ENCODE measurements around the gene VMP1.
"Not testable (repeated sequence)": the region's sequence is repeated elsewhere in the genome, so short reads cannot be mapped to it uniquely, and the experiment has no call there.

Gene VMP1

DNA sequence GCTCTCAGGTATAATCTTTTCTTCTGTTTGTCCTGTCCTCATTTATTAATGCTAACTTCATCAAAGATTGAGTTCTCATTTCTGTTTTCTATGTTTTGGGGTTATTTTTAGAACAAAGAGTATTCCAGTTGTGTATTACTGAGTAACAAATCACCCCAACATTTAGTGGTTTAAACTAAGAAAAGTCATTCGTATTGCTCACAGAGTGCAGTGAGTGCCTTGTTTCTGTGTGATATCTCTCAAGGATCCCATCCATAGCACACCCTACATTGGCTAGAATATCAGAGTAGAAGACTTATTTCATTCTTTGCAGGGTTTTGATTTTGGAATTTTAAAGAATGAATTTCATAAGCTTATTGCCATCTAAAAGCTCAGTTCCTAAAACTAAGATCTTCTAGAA is 72.1 kb downstream of the VMP1 start:
- DNase-seq (ENCODE audit: low spot score) = no peak

DNA sequence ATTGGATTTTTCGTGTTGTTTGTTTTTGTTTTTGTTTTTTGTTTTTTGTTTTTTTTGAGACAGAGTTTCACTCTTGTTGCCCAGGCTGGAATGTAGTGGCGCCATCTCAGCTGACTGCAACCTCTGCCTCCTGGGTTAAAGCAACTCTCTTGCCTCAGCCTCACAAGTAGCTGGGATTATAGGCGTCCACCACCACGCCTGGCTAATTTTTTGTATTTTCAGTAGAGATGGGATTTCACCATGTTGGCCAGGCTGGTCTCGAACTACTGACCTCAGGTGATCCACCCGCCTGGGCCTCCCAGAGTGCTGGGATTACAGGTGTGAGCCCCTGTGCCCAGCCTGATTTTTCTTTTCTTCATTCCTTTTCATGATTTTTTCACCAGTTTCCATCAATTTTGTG is 73.1 kb downstream of the VMP1 start:
- DNase-seq (ENCODE audit: low spot score) = not testable (repeated sequence)

DNA sequence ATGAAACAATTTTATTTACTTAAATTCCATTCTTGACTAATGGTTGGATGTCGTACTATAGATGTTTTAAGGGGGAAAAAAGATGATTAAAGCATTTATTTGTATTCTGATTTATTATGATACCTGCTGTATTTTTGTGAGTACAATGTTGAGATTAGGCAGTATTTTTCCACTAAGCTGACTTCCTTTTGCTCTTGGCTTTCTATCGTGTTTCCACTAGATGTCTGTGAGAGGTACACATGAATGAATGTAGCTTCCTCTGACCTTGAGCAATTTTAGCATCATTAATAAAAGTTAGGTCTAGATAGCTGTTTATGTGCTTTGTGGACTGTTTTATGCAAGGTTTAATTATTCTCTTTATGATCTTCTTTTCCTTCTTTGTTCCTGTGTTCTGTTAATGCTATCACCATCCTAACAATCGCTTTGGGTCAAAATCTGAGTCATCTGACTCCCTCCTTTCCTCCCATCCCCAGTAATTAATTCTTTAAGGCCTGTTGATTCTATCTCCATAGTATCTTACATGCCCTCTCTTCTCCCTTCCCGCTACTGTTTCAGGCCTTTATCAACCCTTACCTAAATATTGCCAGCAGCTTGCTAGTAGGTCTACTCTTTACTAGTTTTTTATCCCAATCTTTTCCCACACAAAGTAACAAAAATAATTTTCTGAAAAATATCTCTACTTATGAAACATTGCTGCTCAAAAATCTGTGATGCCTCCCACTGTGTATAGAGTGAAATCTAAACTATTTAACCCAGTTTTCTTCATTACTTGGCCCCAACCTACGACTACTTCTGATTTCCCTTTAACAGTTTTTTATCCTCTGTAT is 76.0 kb downstream of the VMP1 start:
- peak; percentile 75 for DNase-seq (ENCODE audit: low spot score)

DNA sequence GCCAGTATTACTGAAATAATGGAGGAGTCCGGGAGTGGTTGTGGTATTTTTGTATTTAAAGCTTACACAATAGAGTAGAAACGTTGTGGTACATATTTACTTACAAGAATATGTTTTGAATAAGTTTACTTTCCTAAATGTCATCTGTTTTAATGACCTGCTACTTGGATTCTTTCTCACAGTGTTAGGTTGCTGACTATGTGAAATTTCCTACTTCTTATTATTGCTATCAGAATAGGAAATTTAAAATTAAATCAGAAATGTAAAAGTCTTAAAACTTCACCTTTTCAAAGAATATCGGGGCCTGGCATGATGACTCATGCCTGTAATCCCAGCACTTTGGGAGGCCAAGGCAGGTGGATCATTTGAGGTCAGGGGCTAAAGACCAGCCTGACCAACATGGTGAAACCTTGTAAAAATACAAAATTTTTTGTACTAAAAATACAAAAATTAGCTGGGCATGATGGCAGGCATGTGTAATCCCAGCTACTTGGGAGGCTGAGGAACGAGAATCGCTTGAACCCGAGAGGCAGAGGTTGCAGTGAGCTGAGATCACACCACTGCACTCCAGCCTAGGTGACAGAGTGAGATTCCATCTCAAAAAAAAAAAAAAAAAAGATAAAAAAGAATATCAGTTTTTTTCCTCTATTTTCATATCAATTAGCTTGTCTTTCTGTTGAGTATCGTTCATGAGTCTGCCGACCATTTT is 77.8 kb downstream of the VMP1 start:
- DNase-seq (ENCODE audit: low spot score) = no peak

DNA sequence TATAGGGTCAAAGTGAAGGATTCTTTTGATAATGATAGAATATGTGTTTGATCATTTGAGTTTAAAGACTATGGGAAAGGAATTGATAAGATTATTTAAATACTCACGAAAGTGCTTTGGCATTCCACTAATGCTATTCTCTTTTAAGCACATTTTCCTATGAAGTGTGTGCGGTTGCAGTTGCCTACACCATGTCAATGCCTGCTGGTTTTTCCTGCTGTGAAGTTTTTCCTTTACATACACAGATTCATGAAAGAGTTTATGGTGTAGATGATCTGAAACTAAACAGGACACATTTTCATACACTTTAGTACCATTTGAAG is 78.7 kb downstream of the VMP1 start:
- DNase-seq (ENCODE audit: low spot score) = no peak

DNA sequence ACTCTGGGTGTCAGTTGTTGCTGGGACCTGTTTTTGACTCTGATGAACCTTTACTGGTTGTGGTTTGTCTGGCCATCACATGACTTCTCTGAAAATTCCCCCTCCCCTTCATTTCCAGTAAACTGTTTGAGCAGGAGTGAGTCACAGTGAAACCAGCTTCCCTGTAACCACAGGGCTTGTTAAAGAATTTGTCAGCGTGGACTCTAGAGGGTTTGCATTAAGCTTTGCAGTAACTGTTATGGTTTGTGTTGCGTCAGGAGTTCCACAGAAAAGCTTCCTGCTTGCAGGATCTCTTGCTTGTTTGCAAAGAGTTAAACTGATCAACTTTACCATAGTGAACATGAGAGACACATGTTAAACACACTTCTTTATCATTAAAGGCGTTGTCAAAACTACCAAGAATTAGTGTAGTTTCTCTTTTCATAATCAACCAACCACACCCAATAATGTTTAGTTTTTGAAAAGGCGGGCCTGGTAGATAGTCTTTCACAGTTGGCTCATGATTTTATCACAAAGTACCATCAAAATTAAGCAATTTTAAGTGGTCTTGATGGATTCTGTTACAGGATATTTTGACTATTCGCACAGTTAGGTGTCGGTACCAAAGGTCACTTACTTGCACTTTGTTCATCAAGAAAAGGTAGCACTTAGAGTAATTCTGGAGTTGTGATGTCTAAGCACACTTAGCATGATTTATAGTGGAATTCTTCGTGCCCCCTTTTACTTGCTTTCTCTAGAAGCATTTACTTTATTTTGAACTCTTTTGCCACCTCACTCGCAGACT is 79.3 kb downstream of the VMP1 start:
- DNase-seq (ENCODE audit: low spot score) = peak; percentile 83

GRCh38 chr17:59789849-59790248 is 82.4 kb downstream of the VMP1 start:
- DNase-seq (ENCODE audit: low spot score) = not testable (repeated sequence)

GRCh38 chr17:59790418-59790817 is 83.0 kb downstream of the VMP1 start:
- DNase-seq (ENCODE audit: low spot score) = not testable (repeated sequence)

GRCh38 chr17:59790910-59791309 is 83.5 kb downstream of the VMP1 start:
- no peak for DNase-seq (ENCODE audit: low spot score)

DNA sequence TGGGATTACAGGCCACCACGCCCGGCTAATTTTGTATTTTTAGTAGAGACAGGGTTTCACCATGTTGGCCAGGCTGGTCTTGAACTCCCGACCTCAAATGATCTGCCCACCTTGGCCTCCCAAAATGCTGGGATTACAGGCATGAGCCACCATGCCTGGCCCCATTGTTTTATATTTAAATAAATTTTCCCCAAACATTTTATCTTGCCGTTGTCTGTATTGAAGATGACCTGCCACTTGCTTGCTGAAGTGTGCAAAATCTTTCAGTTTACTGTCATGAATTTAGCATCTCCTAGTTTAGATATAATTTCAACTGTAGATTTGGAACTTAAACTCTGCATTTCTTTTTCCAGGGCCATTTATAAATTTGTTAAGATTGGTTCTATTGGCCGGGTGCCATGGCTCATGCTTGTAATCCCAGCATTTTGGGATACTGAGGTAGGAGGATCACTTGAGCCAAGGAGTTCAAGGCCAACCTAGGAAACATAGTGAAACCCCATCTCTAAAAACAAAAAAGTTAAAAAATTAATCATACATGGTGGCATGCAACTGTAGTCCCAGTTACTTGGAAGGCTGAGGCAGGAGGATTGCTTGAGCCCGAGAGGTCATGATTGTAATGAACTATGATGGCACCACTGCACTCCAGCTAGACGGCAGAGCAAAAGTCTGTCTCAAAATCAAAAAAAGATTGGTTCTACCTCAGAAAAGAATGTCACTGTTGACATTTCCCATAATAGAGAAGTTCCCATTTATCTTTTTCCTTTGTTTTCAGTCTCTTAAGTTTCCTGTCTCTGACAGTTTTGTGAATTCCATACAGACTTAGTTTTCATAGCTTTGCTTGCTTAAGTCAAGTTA is 84.4 kb downstream of the VMP1 start:
- DNase-seq (ENCODE audit: low spot score) = no peak

GRCh38 chr17:59792458-59792823 is 85.0 kb downstream of the VMP1 start:
- not testable (repeated sequence) for DNase-seq (ENCODE audit: low spot score)

GRCh38 chr17:59793205-59793604 is 85.8 kb downstream of the VMP1 start:
- no peak for DNase-seq (ENCODE audit: low spot score)

DNA sequence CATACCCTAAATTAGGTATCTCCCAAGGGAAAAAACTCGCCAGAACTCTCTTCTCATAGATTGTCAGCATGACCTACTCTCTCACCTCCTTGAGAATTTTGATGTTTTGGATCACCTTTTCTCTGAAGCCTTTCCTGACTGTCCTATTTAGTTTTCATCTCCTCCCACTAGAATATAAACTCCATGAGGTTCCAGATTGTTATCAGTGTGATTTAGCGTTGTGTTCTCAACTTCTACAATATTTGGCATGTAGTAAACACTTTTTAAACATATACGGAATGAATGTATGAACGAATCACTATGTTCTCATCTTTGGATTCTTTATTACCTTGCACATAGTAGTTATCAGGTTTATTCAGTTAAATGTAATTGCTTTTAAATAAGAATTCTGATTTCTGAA is 88.7 kb downstream of the VMP1 start:
- no peak for DNase-seq (ENCODE audit: low spot score)

DNA sequence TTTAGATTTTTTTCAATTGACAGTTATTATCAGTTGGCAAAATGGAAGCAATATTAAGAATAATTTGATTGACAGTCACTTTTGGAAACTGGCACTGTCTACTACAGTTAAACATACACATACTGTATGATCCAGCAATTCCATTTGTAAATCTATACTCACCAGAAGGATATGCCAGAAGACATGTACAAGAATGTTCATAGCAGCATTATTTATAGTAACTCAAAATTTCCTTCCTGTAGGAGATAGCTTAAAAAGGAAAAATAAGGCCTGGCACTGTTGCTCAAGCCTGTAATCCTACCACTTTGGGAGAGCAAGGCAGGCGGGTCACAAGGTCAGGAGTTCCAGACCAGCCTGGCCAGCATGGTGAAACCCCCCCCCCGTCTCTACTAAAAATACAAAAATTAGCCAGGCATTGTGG is 89.3 kb downstream of the VMP1 start:
- DNase-seq (ENCODE audit: low spot score) = no peak

GRCh38 chr17:59798111-59798510 is 90.7 kb downstream of the VMP1 start:
- DNase-seq (ENCODE audit: low spot score) = no peak

DNA sequence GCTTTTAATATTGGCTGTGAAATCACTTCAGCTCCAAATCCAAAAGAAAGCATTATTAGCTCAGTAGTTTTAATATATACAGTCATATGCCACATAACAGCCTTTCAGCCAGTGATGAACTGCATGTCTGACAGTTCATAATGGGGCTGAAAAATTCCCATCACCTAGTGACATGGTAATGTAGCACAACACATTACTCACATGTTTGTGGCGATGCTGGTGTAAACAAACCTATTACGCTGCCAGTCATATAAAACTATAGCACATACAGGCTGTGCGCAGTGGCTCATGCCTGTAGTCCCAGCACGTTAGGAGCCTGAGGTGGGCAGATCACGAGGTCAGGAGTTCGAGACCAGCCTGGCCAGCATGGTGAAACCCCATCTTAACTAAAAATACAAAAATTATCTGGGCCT is 93.1 kb downstream of the VMP1 start:
- DNase-seq (ENCODE audit: low spot score) = no peak

DNA sequence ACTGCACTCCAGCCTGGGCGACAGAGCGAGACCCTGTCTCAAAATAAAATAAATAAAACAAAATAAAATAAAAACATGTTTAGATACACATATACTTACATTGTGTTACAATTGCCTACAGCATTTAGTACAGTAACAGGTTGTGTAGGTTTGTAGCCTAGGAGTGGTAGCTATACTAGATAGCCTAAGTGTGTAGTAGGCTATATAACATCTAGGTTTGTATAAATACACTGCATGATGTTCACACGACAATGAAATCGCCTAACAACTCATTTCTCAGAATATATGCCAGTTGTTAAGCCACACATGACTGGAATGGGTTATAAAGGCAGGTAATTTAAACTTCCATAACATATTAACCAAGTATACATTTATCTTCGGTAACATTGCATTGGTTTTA is 94.7 kb downstream of the VMP1 start:
- DNase-seq (ENCODE audit: low spot score) = no peak

- DNase-seq (ENCODE audit: low spot score) = no peak
Measured at GRCh38 chr17:59804901-59805465, 97.5 kb downstream of the VMP1 start.

GRCh38 chr17:59806322-59806721 is 98.9 kb downstream of the VMP1 start:
- DNase-seq (ENCODE audit: low spot score) = not testable (repeated sequence)

- no peak for DNase-seq (ENCODE audit: low spot score)
Measured at GRCh38 chr17:59807892-59808509, 100.5 kb downstream of the VMP1 start.

DNA sequence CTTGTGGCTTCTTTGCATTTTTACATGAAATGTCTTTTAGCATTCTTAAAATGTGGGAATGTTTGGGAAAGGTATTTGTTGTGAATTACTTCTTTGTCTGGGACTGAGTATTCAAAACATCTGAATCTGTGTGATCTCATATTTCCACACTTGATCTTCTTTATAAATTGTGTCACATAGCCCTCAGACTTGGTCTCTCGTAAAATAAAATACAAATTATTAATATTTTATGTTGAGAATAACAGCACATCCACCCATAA is 103.4 kb downstream of the VMP1 start:
- peak; percentile 60 for DNase-seq (ENCODE audit: low spot score)
